Natural killer cell (primary cell): ENCODE data around the gene VAMP5. TPM values are rescaled to one million over a fixed set of nuclear protein-coding genes. Genes with fewer than 3 reads are reported as not detected.
A peak's percentile ranks its signal among the peaks of the same experiment; 100 is the strongest.

Source experiments
- ATAC-seq, 3 donors: fragments of 150-1000 bp in 2 of 3; fragments of 200-7000 bp in 1 of 3; cut with Tn5 transposase; 1 replicate in 1 of 3; 2 replicates in 2 of 3; pipeline ENCODE4 v1.10.0; 2021; ENCODE audit warnings: mild to moderate bottlenecking in 2 of 3, moderate library complexity in 2 of 3
- DNase-seq, 2 donors: peaks; one replicate each; pipeline versions ENCODE4 v3.0.0 to v3.0.0-alpha.2; 2013 to 2021; ENCODE audit warnings: mixed read lengths in 1 of 2
- H3K27ac ChIP-seq: one replicate; pipeline ENCODE4 v1.5.1; 2013; ENCODE audit warnings: mild to moderate bottlenecking, low read length
- H3K27me3 ChIP-seq: one replicate; pipeline ENCODE4 v1.6.1; 2013; ENCODE audit warnings: low read length; ENCODE audit not compliant: control insufficient read depth, insufficient read depth
- H3K36me3 ChIP-seq: one replicate; pipeline ENCODE4 v1.6.1; 2013; ENCODE audit warnings: low read length; ENCODE audit not compliant: control insufficient read depth, insufficient read depth
- H3K4me1 ChIP-seq: one replicate; pipeline ENCODE4 v1.6.1; 2013; ENCODE audit warnings: low read length; ENCODE audit not compliant: control insufficient read depth, insufficient read depth
- H3K4me3 ChIP-seq: one replicate; pipeline ENCODE4 v1.5.1; 2013; ENCODE audit warnings: low read length
- H3K9me3 ChIP-seq: one replicate; pipeline ENCODE4 v1.6.1; 2013; ENCODE audit warnings: low read length; ENCODE audit not compliant: control insufficient read depth, insufficient read depth
- H3K27ac Mint-ChIP-seq, 2 donors: one replicate each; pipeline ENCODE4 v1.8.0; 2022; ENCODE audit warnings: mild to moderate bottlenecking in 2 of 2, mixed read lengths in 2 of 2, moderate library complexity in 1 of 2
- H3K27me3 Mint-ChIP-seq, 2 donors: one replicate each; pipeline ENCODE4 v1.8.0; 2022; ENCODE audit warnings: low read depth in 2 of 2, mixed read lengths in 2 of 2
- H3K36me3 Mint-ChIP-seq: one replicate; pipeline ENCODE4 v1.8.0; 2022; ENCODE audit warnings: mixed read lengths
- H3K4me1 Mint-ChIP-seq, 2 donors: one replicate each; pipeline ENCODE4 v1.8.0; 2022; ENCODE audit warnings: mixed read lengths in 2 of 2
- H3K4me3 Mint-ChIP-seq: one replicate; pipeline ENCODE4 v1.8.0; 2022; ENCODE audit warnings: mild to moderate bottlenecking, moderate library complexity, mixed read lengths
- H3K9me3 Mint-ChIP-seq, 2 donors: one replicate each; pipeline ENCODE4 v1.8.0; 2022; ENCODE audit warnings: mixed read lengths in 2 of 2
- WGBS: methylation state at CpG from one replicate; pipeline ENCODE4 v1.1.7; 2013; ENCODE audit warnings: missing lambda C conversion rate; ENCODE audit not compliant: insufficient coverage; 5-methylcytosine and 5-hydroxymethylcytosine counted together
- intact Hi-C: fragments of 100-400 bp; cut with micrococcal nuclease; formaldehyde crosslinking; loops from one replicate; pipeline ENCODE4 v1.14.2; 2022
- total RNA-seq, 4 donors: library from RNA; stranded (reverse); fragments of 120-200 nt in 1 of 4; gene quantifications; one replicate each; pipeline versions ENCODE4 v1.2.3 to v1.2.4, GENCODE V29; 2013 to 2022
- TF ChIP-seq, protein P1 (sequence below): fragments of 200-600 bp; IDR thresholded peaks from one replicate; pipeline ENCODE4 v1.8.0; 2022; ENCODE audit warnings: antibody characterized with exemption

VAMP5 gene
- total RNA-seq, 3 donors from 2014 or later (not counting 1 experiment from before 2014, with no cell fraction given): 35.0 to 50.7 (median 36.7) TPM

DNA sequence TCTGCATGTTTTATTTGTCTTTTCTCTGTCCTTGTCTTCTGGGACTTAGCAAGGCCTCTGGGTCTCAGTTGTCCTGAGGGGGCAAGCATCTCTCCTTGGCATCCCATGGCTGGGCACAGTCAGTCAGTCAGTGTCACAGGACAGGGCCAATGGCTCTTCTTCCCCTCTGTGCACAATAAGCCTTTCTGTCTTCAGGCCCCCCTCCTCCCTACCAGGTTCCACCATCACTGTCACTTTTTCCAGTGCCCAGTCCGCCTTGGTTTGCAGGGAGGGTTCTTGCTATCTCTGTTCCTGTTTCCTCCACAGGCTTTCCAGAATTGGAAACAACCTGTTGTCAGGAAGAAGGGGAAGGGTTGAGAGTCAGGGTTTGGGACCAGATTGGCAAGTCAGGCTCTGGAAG, 1.7 kb upstream of the VAMP5 start:
- Mint-ChIP-seq H3K4me3 (peak overlapping the region; percentile 13), H3K27me3 (no peaks in the 10 kb centered on the region), H3K27ac (peak overlapping the region; percentile 45 to 85), H3K9me3 (no peaks in the 10 kb centered on the region), H3K36me3 (no peaks in the 10 kb centered on the region), H3K4me1 (peaks cover 49 to 61% of the 10 kb centered on the region in 2 donors)
- no peak overlapping the region for H3K27ac ChIP-seq
- ATAC-seq (no peak), DNase-seq (no peak)
- intact Hi-C loops: no loop called here
- H3K4me3 ChIP-seq: no peak overlapping the region
- no peaks in the 10 kb centered on the region for H3K27me3 ChIP-seq
- H3K36me3 ChIP-seq: peaks cover 16% of the 10 kb centered on the region
- H3K4me1 ChIP-seq: peaks cover 47% of the 10 kb centered on the region
- WGBS: 83% methylated on average over 1 of the region's 1 CpG
- no peaks in the 10 kb centered on the region for H3K9me3 ChIP-seq
- TF ChIP-seq, protein P1, sequence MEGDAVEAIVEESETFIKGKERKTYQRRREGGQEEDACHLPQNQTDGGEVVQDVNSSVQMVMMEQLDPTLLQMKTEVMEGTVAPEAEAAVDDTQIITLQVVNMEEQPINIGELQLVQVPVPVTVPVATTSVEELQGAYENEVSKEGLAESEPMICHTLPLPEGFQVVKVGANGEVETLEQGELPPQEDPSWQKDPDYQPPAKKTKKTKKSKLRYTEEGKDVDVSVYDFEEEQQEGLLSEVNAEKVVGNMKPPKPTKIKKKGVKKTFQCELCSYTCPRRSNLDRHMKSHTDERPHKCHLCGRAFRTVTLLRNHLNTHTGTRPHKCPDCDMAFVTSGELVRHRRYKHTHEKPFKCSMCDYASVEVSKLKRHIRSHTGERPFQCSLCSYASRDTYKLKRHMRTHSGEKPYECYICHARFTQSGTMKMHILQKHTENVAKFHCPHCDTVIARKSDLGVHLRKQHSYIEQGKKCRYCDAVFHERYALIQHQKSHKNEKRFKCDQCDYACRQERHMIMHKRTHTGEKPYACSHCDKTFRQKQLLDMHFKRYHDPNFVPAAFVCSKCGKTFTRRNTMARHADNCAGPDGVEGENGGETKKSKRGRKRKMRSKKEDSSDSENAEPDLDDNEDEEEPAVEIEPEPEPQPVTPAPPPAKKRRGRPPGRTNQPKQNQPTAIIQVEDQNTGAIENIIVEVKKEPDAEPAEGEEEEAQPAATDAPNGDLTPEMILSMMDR: no peak

DNA sequence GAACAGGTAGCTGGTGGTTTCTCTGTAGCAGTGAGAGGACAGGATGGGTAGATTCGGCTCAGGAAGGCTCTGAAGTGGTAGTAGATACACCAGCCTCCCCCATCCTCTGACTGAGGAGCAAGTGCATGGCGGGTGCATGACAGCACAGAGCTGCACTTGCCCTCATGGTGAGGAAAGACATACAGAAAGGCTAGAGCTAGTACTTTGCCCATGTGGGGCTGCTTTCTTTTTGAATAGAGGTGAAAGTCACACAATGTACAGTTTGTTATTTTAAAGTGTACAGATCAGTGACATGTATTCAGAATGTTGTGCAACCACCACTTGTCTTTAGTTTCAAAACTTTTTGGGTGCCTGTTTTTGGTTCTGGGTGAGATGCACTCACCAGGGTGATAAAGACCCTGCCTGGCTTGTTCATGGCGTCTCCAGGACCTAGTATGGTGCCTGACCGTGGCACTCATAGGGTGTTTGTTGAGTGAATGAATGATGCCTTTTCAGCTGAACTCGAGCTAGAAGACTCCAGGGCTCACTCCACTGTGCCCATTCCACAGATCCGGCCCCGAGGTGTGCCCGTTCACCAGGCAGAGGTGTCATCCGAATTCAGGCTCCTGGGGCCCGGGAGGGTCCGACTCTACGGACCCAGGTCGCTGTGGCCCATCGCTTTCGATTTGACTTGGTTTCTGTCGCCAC, 421 bp upstream of the VAMP5 start:
- peak; percentile 44 to 63 for DNase-seq
- peaks cover 46% of the 10 kb centered on the region for H3K4me1 ChIP-seq
- peaks cover 42 to 59% of the 10 kb centered on the region in 2 donors for H3K4me1 Mint-ChIP-seq
- H3K27ac ChIP-seq: peak overlapping the region; percentile 79
- H3K9me3 Mint-ChIP-seq: no peaks in the 10 kb centered on the region
- H3K27me3 Mint-ChIP-seq: no peaks in the 10 kb centered on the region
- no peaks in the 10 kb centered on the region for H3K9me3 ChIP-seq
- peak overlapping the region; percentile 58 for H3K4me3 ChIP-seq
- peak overlapping the region; percentile 88 for H3K4me3 Mint-ChIP-seq
- H3K27ac Mint-ChIP-seq: peak overlapping the region; percentile 85 to 87
- ATAC-seq: peak; percentile 30 to 57 (median 42)
- TF ChIP-seq, protein P1: no peak
- intact Hi-C loops: no loop called here
- H3K36me3 ChIP-seq: peaks cover 16% of the 10 kb centered on the region
- H3K36me3 Mint-ChIP-seq: no peaks in the 10 kb centered on the region
- 16% methylated on average over 16 of the region's 16 CpGs for WGBS
- no peaks in the 10 kb centered on the region for H3K27me3 ChIP-seq

DNA sequence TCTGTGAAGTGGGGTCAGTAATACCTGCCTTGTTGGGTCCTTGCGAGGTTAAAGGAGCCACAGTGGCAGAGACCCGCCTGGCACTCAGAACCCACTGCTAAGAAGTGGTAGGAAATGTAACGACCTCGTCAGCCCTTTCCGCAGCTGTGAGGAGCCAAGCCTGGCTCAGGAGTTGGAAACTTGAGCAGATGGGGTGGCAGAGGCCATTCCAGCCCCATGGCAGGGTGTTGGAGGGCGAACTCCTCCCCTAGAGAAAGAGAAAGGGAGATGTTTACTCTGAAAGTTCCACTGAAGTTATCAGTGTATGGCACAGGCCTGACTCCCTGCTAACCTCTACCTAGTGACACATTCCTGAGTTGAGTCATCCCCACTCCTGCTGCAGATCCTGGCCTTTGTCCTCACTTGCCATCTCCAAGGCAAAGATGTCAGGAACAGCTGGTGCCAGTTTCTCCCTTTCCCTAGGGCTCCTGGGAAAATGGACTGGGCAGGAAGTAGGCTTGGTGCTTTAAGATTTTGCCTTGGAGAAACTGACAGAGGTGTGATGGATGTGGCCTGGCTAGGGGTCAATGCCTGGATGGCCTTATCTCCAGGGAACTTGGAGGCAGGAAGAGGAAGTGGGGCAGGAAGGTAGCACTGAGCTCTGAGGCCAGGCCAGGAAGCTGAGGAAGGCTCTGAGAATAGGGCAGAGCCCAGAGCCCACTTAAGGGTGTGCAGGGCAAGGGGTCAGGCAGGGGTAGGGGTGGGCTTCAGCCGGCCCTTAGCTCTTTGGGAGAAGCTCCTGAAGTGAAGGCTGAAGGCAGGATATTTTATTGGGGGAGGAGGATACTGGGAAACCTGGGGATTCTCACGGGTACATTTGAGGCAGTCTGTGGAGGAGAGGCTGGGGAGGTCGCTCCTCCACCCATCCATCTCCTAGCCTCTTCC, 888 bp downstream of the VAMP5 start:
- peak overlapping the region; percentile 62 for H3K27ac ChIP-seq
- peaks cover 34 to 48% of the 10 kb centered on the region in 2 donors for H3K4me1 Mint-ChIP-seq
- peak overlapping the region; percentile 79 to 87 for H3K27ac Mint-ChIP-seq
- no peaks in the 10 kb centered on the region for H3K9me3 ChIP-seq
- peak overlapping the region; percentile 65 for H3K4me3 ChIP-seq
- DNase-seq (peak in 1 of 2 donors; percentile 52), ATAC-seq (peak; percentile 41 to 54 (median 52))
- H3K4me1 ChIP-seq: peaks cover 33% of the 10 kb centered on the region
- no peaks in the 10 kb centered on the region for H3K27me3 Mint-ChIP-seq
- 18% methylated on average over 7 of the region's 9 CpGs for WGBS
- TF ChIP-seq, protein P1: no peak
- intact Hi-C loops: no loop called here
- H3K27me3 ChIP-seq: no peaks in the 10 kb centered on the region
- peak overlapping the region; percentile 87 for H3K4me3 Mint-ChIP-seq
- H3K36me3 ChIP-seq: peaks cover 16% of the 10 kb centered on the region
- no peaks in the 10 kb centered on the region for H3K36me3 Mint-ChIP-seq
- no peaks in the 10 kb centered on the region for H3K9me3 Mint-ChIP-seq
